ENCODE results near the gene YIF1A. TPM values are rescaled to one million over a fixed set of nuclear protein-coding genes. Genes with fewer than 3 reads are reported as not detected.
"Not testable (repeated sequence)": the region's sequence is repeated elsewhere in the genome, so short reads cannot be mapped to it uniquely, and the experiment has no call there.

Gene YIF1A
- total RNA-seq, 1 experiment from 2014 or later, result 217 TPM

GRCh38 chr11:66328302-66329144 is 39.6 kb upstream of the YIF1A start:
- peak; percentile 78 for DNase-seq
- H3K27me3 ChIP-seq, result no peaks in the 10 kb centered on the region
- H3K9me3 ChIP-seq, result no peaks in the 10 kb centered on the region
- no peak overlapping the region for H3K4me3 ChIP-seq
- peaks cover 23% of the 10 kb centered on the region for H3K36me3 ChIP-seq

GRCh38 chr11:66328031-66328301 is 39.0 kb upstream of the YIF1A start:
- Histone ChIP-seq H3K27me3 (no peaks in the 10 kb centered on the region), H3K36me3 (peaks cover 18% of the 10 kb centered on the region), H3K4me3 (no peak overlapping the region), H3K9me3 (no peaks in the 10 kb centered on the region)
- DNase-seq, result no peak

GRCh38 chr11:66327171-66328030 is 38.5 kb upstream of the YIF1A start:
- Histone ChIP-seq H3K36me3 (peaks cover 12% of the 10 kb centered on the region), H3K27me3 (no peaks in the 10 kb centered on the region), H3K4me3 (no peak overlapping the region), H3K9me3 (no peaks in the 10 kb centered on the region)
- peak; percentile 85 for DNase-seq

DNA sequence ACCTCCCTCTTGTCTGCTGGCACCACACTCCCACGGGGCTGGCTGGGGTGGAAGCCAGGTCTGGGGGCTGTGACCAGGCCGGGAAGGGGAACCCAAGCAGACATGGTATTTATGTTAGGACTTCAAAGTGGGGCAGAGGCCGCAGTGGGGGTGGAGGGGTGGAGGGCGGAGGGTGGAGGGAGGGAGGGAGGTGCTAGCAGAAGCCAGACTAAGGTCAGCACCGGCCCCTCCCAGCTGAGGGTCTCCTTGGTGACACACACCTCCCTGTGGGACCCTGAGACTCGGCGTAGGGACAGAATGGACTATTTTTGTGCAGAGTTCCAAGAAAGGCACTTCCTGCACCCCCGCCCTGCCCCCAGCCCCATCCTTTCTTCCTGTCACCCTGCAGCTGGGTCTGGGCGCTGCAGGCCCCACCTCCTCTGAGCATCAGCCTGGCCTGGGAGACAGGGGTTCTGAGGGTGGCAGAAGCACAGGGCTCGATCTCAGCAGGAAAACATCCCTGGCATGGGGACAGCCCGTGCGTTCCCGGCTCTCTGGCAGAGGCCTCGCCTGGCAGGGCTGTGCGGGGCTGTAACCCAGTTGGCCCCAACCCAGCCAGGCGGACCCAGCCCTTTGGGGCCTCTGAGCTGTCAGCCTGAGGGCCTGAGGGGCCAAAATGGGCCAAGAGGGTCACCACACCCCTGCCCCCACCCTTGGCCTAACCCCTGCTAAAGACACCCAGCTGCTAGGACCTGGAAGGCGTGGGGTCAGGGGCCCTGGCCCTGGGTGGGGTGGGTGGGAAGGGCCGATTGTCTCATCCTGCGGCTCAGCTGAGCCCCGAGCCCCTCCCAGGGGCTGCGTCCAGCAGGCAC is 37.5 kb upstream of the YIF1A start:
- DNase-seq, result peak; percentile 95
- Histone ChIP-seq H3K27me3 (no peaks in the 10 kb centered on the region), H3K4me3 (no peak overlapping the region), H3K9me3 (no peaks in the 10 kb centered on the region), H3K36me3 (peaks cover 3% of the 10 kb centered on the region)

DNA sequence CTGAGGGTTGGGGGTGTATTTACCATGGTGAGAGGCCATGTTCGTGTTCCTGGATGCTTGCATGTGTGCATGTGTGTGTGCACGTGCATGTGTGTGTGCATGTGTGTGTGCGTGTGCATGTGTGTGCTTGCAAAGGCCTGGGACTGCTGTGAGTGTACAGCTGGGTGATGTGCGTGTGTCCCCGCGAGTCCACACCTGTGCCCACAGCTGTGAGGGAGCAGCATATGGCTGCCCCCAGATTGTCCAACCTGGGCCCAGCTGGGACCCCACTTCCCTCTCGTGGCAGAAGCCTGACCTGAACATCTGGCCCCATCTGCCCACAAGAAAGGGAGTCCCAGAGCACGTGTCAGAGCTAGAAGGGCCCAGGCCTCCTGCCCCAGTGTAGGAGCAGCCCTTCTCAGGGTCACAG is 36.3 kb upstream of the YIF1A start:
- DNase-seq, result no peak
- Histone ChIP-seq H3K4me3 (no peak overlapping the region), H3K36me3 (no peaks in the 10 kb centered on the region), H3K27me3 (no peaks in the 10 kb centered on the region), H3K9me3 (no peaks in the 10 kb centered on the region)

GRCh38 chr11:66324664-66325063 is 35.7 kb upstream of the YIF1A start:
- Histone ChIP-seq H3K4me3 (no peak overlapping the region), H3K27me3 (no peaks in the 10 kb centered on the region), H3K36me3 (no peaks in the 10 kb centered on the region), H3K9me3 (0 out of 2 replicates have a peak, but pooled peaks cover 2% of the 10 kb centered on the region)
- DNase-seq, result no peak

GRCh38 chr11:66323684-66324083 is 34.7 kb upstream of the YIF1A start:
- 0 out of 2 replicates have a peak, but pooled peaks cover 2% of the 10 kb centered on the region for H3K9me3 ChIP-seq
- no peaks in the 10 kb centered on the region for H3K36me3 ChIP-seq
- H3K4me3 ChIP-seq, result no peak overlapping the region
- H3K27me3 ChIP-seq, result no peaks in the 10 kb centered on the region
- DNase-seq, result no peak

- Histone ChIP-seq H3K4me3 (no peak overlapping the region), H3K9me3 (0 out of 2 replicates have a peak, but pooled peaks cover 2% of the 10 kb centered on the region), H3K27me3 (no peaks in the 10 kb centered on the region), H3K36me3 (no peaks in the 10 kb centered on the region)
- DNase-seq, result no peak
These were observed 33.9 kb upstream of the YIF1A start for GRCh38 chr11:66322732-66323427.

DNA sequence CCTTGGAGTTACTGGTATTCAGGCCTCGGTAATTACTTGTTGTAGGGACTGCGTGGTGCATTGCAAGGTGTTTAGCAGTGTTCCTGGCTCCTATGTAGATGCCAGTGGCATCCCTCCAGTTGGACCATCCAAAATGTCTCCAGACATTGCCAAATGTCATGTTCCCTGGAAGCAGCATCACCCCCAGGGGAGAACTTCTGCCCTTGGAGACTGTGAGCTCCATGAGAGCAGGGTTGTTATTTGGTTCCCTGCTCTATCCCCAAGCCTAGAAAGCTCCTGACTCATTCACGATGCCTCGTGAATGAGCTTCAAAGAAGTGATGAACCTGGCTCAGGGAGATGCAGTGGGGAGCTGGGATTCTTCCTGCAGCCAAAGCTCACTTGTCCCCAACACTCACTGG is 32.7 kb upstream of the YIF1A start:
- H3K9me3 ChIP-seq, result 0 out of 2 replicates have a peak, but pooled peaks cover 2% of the 10 kb centered on the region
- H3K36me3 ChIP-seq, result no peaks in the 10 kb centered on the region
- H3K4me3 ChIP-seq, result no peak overlapping the region
- DNase-seq, result no peak
- no peaks in the 10 kb centered on the region for H3K27me3 ChIP-seq

DNA sequence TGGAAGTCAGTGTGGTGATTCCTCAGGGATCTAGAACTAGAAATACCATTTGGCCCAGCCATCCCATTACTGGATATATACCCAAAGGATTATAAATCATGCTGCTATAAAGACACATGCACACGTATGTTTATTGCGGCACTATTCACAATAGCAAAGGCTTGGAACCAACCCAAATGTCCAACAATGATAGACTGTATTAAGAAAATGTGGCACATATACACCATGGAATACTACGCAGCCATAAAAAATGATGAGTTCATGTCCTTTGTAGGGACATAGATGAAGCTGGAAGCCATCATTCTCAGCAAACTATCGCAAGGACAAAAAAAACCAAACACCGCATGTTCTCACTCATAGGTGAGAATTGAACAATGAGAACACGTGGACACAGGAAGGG is 31.8 kb upstream of the YIF1A start:
- H3K36me3 ChIP-seq, H3K4me3 ChIP-seq, H3K27me3 ChIP-seq, H3K9me3 ChIP-seq, DNase-seq: not testable (repeated sequence)

- not testable (repeated sequence) for DNase-seq, H3K36me3 ChIP-seq, H3K4me3 ChIP-seq, H3K9me3 ChIP-seq, H3K27me3 ChIP-seq
These were observed 31.3 kb upstream of the YIF1A start for GRCh38 chr11:66320289-66320688.

DNA sequence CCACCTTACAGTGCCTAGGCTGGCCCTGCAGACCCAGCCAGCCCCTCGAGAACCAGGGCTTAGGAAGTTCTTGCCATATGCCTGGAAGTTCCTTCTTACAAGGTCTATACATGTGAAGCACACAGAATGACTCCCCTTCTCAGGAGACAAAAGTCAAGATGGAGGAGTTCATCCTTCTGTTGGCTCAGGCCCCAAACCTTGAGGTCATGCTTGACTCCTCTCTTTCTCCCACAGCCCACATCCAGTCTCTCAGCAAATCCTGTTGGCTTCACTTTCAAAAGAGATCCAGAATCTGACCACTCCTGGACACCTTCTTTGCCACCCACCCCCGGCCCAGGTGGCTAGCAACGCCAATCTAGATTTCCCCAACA is 29.6 kb upstream of the YIF1A start:
- Histone ChIP-seq H3K4me3 (no peak overlapping the region), H3K9me3 (0 out of 2 replicates have a peak, but pooled peaks cover 2% of the 10 kb centered on the region), H3K27me3 (no peaks in the 10 kb centered on the region), H3K36me3 (no peaks in the 10 kb centered on the region)
- no peak for DNase-seq

GRCh38 chr11:66317723-66318599 is 29.0 kb upstream of the YIF1A start:
- no peak overlapping the region for H3K4me3 ChIP-seq
- H3K27me3 ChIP-seq, result no peaks in the 10 kb centered on the region
- no peak for DNase-seq
- 0 out of 2 replicates have a peak, but pooled peaks cover 2% of the 10 kb centered on the region for H3K9me3 ChIP-seq
- H3K36me3 ChIP-seq, result no peaks in the 10 kb centered on the region

DNA sequence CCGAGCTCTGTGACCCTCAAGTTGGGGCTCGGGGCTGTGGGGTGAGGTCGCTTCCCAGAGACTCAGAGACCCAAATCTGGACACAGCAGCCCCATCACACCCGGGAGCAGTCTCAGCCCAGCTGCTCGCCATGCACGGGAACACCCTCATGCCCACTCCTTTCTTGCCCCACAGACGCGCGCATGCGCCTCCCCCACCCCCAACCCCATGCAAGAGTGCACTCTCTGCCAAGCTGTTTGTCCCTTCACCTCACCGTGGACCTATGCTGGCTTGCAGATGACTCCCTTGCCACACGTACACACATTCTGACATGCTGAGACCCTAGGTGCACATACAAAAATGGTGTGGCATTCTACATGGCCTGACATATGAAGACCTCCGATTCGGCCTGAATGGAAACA is 28.4 kb upstream of the YIF1A start:
- no peak for DNase-seq
- no peak overlapping the region for H3K4me3 ChIP-seq

GRCh38 chr11:66316849-66317251 is 27.9 kb upstream of the YIF1A start, which contains the start of gene CD248:
Gene CD248 (minus strand): TSS chr11:66317044. CDS start chr11:66317027, 17 bp downstream.
- H3K4me3 ChIP-seq, result no peak within 1 kb of the TSS
- DNase-seq, result no peak

More for the DNA sequence above, 28.4 kb upstream of the YIF1A start:
- H3K27me3 ChIP-seq, result no peaks in the 10 kb centered on the region
- 0 out of 2 replicates have a peak, but pooled peaks cover 2% of the 10 kb centered on the region for H3K9me3 ChIP-seq
- H3K36me3 ChIP-seq, result no peaks in the 10 kb centered on the region

More at GRCh38 chr11:66316849-66317251, 27.9 kb upstream of the YIF1A start, which contains the start of gene CD248:
- no peaks in the 10 kb centered on the region for H3K27me3 ChIP-seq
- no peaks in the 10 kb centered on the region for H3K36me3 ChIP-seq
- H3K9me3 ChIP-seq, result 0 out of 2 replicates have a peak, but pooled peaks cover 2% of the 10 kb centered on the region

Data from MG63 (cell line).